GM12801 (cell line): Measurements from ENCODE around the gene CTRB1.

ENCODE experiments used
- TF ChIP-seq, protein P1 (sequence below): IDR thresholded peaks from one replicate; pipeline ENCODE4 v1.5.1; 2011; ENCODE audit warnings: control low read depth; ENCODE audit not compliant: insufficient read length; ENCODE audit errors: extremely low read depth

The CTRB1 gene

DNA sequence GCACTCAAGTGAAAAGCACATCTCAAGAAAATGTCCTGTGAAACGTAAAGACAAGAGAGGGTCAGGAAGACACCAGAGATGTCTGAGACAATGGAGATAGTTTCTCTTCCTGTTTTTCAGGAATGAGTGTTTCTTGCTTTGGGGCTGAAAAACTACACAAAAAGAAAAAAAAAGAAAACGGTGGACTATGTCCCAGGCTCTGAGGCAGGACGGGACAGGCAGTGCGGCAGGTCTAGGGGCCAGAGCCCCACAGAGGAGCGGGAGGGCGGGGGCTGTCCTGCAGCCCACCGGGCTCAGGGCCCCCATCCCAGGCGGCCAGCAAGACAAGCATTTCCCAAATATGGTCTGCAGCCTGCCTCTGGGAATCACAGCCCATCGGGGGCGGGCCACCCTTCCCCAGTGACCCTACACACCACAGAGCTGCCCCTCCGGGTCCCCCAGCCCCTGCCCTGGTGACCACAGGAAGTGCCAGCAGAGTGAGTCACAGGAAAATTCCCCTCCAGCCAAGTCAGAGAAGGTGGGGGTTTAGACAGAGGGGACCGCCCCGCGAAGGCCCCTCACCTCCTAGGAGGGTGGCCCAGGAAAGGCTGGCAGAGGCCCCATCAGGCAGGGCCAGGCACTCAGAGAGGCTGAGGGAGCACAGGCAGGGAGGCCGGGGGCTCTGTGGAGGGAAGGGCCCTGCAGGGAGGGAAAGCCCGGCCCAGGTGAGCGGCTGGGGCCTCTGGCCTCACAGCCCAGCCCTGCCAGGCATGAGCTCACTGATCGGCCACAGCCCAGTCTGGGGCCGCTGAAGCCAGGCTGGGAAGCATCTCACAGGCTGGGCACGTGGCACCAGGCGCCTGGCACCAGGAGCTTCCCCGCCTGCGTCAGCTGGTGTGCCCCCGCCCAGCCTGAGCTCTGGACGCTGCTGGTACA, 26.3 kb downstream of the CTRB1 start:
- TF ChIP-seq, protein P1, sequence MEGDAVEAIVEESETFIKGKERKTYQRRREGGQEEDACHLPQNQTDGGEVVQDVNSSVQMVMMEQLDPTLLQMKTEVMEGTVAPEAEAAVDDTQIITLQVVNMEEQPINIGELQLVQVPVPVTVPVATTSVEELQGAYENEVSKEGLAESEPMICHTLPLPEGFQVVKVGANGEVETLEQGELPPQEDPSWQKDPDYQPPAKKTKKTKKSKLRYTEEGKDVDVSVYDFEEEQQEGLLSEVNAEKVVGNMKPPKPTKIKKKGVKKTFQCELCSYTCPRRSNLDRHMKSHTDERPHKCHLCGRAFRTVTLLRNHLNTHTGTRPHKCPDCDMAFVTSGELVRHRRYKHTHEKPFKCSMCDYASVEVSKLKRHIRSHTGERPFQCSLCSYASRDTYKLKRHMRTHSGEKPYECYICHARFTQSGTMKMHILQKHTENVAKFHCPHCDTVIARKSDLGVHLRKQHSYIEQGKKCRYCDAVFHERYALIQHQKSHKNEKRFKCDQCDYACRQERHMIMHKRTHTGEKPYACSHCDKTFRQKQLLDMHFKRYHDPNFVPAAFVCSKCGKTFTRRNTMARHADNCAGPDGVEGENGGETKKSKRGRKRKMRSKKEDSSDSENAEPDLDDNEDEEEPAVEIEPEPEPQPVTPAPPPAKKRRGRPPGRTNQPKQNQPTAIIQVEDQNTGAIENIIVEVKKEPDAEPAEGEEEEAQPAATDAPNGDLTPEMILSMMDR: no peak

DNA sequence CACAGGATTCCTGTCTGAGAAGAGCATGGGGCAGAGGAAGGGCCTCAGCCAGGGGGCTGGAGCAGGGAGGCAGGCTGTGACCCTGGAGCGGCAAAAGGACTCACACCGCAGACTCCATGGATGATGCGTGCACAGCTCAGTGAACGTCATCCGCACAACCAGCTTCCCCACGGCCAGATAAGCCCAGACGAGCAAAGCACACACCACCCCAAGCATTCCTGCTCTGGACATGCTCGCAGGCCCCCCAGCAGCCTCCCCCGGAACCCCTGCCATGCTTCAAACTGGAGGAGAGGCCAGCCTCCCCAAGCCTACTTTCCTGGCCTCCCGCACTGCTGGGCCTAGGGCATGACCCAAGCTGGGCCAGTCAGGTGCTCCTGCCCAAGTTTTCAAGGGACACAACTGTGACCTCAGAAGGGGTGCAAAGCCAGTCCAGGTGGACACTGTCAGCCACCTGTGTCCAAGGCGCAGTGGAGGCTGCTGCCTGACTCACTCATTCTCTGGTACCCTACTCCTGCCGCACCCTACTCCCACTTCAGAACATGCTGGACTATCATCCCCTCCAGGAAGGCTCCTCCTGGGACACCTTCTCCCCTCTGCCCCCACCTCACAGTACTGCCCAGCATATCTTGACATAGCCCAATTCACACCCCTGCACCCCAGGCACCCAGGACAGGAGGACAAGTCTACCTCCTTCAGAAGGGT, 27.9 kb downstream of the CTRB1 start:
- TF ChIP-seq, protein P1: no peak

DNA sequence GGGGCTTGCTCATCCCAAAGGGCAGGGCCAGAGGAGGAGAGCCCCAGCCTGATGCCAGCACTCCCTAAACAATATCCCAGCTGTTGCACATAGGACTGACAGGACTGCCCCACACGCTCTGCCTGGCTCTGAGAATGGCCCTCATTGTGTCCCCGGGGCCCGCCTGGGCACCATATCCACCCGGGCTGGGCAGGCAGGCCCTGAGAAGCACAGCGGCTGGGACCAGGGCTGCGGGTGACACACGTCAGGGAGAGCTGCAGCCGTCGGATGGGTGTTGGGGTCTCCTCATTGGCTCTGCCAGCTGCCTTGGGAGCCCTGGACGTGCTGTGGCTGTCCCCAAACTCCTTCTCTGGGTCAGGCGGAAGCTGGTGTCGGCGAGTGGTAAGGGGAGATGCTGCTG, 28.5 kb downstream of the CTRB1 start:
- TF ChIP-seq, protein P1: no peak

DNA sequence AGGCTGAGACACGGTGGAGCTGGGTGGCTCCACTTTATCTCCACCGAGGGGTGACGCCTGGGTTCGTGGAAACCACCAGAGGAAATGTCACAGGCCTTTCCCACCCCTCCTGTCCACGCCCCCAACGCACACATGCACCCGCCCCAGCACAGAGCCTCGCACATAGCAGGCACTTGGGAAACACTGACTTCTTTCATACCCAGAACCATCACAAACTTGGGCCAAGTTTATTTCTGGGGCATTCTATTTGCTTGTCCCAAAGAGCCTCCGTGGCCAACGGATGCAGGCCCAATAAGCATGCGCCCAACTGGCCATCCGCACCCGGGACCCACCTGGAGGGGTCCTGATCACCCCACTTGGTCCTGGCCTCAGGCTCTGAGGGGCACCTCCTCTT, 29.4 kb downstream of the CTRB1 start:
- TF ChIP-seq, protein P1: no peak

DNA sequence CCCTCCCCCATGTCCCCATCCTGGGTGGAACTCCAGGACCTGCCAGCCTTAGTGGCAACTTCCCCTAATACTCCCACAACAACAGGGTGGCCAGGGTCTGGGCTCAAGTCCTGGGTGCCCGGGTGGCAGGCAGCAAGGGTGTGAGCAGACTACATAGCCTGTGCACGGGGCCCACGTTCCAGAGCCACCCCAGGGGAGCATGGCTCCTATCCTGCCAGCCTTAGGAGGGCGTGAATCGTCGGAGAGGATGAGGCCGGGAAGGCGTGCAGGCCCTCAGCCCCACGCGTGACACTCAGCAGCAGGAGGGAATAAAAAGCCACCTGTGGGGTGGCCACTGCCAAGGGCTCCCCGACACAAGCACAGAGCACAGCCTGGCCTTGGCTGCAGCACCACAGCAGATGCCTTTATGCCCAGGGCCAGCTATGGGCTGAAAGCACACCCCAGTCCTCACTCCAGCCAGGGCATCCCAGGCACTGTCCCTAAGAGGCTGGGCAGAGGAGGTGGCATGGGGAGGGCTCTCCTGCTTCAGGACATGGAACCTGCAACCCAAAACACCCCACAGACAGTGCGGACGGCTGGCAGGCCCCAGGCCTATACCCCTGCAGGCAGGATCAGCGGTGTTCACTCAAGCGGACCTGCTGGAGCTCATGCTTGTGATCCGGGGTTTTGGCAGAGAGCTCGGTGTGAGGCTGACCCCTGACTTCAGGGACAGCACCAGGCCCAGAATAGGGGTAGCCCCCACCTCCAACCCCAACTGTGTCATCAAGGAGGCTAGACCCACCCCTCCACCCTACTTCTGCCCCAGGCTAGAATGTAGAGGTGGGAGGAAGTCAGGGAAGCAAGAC, 30.0 kb downstream of the CTRB1 start:
- TF ChIP-seq, protein P1: no peak

DNA sequence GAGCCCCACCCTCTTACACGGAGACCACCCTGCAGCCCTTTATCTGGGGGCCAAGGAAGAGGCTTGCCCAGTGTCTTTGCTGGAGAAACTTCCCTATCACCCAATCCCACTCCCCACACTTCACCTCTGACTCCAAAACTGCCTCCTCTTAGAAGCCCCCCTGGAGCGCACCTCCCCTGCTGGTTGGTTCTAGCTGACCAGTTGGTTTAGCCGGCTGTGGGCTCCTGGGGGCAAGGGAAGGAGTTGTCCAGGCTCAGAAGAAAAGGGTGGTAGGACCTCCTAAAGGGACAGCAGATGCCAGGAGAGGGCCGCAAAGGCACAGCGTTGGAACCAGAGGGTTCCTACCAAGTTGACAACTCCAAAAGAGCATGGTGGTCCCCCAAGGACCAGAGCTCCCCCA, 30.7 kb downstream of the CTRB1 start:
- TF ChIP-seq, protein P1: no peak
